SK-N-SH (cell line): ENCODE data around the gene KRTAP5-5. TPM values are rescaled to one million over a fixed set of nuclear protein-coding genes. Genes with fewer than 3 reads are reported as not detected.
A peak's percentile ranks its signal among the peaks of the same experiment; 100 is the strongest.

Source experiments
- CTCF ChIA-PET: fragments of 300-600, 350-600 bp; formaldehyde crosslinking; extraction: SDS; loops from one replicate; lab custom pipeline; 2021; lab: Yijun Ruan, JAX
- POLR2A ChIA-PET: fragments of 350-600 bp; sonication (Branson Sonifier 250); formaldehyde crosslinking; extraction: SDS; loops from one replicate; lab custom pipeline; 2020; ENCODE audit warnings: antibody characterized with exemption, inconsistent platforms; lab: Yijun Ruan, JAX
- DNase-seq: peaks from one replicate; pipeline ENCODE4 v3.0.0; 2012
- H2AFZ ChIP-seq: fragments of 200-600 bp; sonication (generic); 2 replicates; pipeline ENCODE4 v1.8.1; 2016; ENCODE audit warnings: antibody characterized with exemption, mild to moderate bottlenecking, low read depth
- H3F3A ChIP-seq: fragments of 200-600 bp; sonication (generic); replicated peaks from 2 replicates; pipeline ENCODE3; 2016; ENCODE audit warnings: antibody characterized with exemption, mild to moderate bottlenecking; ENCODE audit not compliant: insufficient read depth
- H3K27ac ChIP-seq, 2 experiments: fragments of 200-500 bp in 1 of 2; fragments of 200-600 bp in 1 of 2; sonication (Bioruptor generic) in 1 of 2; sonication (generic), shearing (Covaris generic) in 1 of 2; 2 replicates each; pipeline versions ENCODE4 v1.5.1 to v1.6.1; 2014 to 2016; ENCODE audit warnings: low read depth in 2 of 2, inconsistent platforms in 1 of 2, low read length in 1 of 2, mild to moderate bottlenecking in 1 of 2, mixed read lengths in 1 of 2
- H3K27me3 ChIP-seq: fragments of 200-600 bp; sonication (generic), shearing (Covaris generic); 2 replicates; pipeline ENCODE4 v1.6.1; 2016; ENCODE audit warnings: mixed run types; ENCODE audit not compliant: insufficient read depth
- H3K36me3 ChIP-seq, 2 experiments: fragments of 200-500 bp in 1 of 2; fragments of 200-600 bp in 1 of 2; sonication (Bioruptor generic) in 1 of 2; sonication (generic) in 1 of 2; replicated peaks in 1 of 2; 2 replicates each; pipeline versions ENCODE3 to v1.5.1; 2014 to 2016; ENCODE audit warnings: low read length in 1 of 2, mild to moderate bottlenecking in 1 of 2; ENCODE audit not compliant: insufficient read depth in 2 of 2, control insufficient read depth in 1 of 2
- H3K4me1 ChIP-seq, 2 experiments: fragments of 200-500 bp in 1 of 2; fragments of 200-600 bp in 1 of 2; sonication (Bioruptor generic) in 1 of 2; sonication (generic), shearing (Covaris generic) in 1 of 2; 2 replicates each; pipeline versions ENCODE4 v1.5.1 to v1.6.1; 2014 to 2016; ENCODE audit warnings: low read depth in 1 of 2, low read length in 1 of 2, mixed run types in 1 of 2; ENCODE audit not compliant: insufficient read depth in 2 of 2, control insufficient read depth in 1 of 2
- H3K4me2 ChIP-seq: fragments of 200-600 bp; sonication (generic), shearing (Covaris generic); 2 replicates; pipeline ENCODE4 v1.6.1; 2017; ENCODE audit warnings: mixed run types
- H3K4me3 ChIP-seq, 2 experiments: fragments of 200-500 bp in 1 of 2; fragments of 200-600 bp in 1 of 2; sonication (Bioruptor generic) in 1 of 2; sonication (generic), shearing (Covaris generic) in 1 of 2; 2 replicates each; pipeline versions ENCODE4 v1.5.1 to v1.8.1; 2014 to 2016; ENCODE audit warnings: low read depth in 2 of 2, inconsistent platforms in 1 of 2, low read length in 1 of 2, mild to moderate bottlenecking in 1 of 2, mixed read lengths in 1 of 2, moderate library complexity in 1 of 2
- H3K79me2 ChIP-seq: fragments of 200-600 bp; sonication (generic); 2 replicates; pipeline ENCODE4 v1.8.1; 2017; ENCODE audit warnings: mild to moderate bottlenecking; ENCODE audit not compliant: insufficient read depth
- H3K9ac ChIP-seq: fragments of 200-600 bp; sonication (generic); 2 replicates; pipeline ENCODE4 v1.6.1; 2017; ENCODE audit warnings: mixed run types
- H3K9me2 ChIP-seq: fragments of 200-600 bp; sonication (generic); 2 replicates; pipeline ENCODE4 v1.6.1; 2017; ENCODE audit warnings: mixed run types
- H3K9me3 ChIP-seq: fragments of 200-600 bp; sonication (generic); 2 replicates; pipeline ENCODE4 v1.6.1; 2017; ENCODE audit warnings: mixed run types, mild to moderate bottlenecking, moderate library complexity
- H4K20me1 ChIP-seq: fragments of 200-600 bp; sonication (generic); 2 replicates; pipeline ENCODE4 v1.6.1; 2017; ENCODE audit warnings: mild to moderate bottlenecking, mixed run types; ENCODE audit not compliant: insufficient read depth
- ELF1 ChIP-seq: IDR thresholded peaks from 2 replicates; pipeline ENCODE4 v1.4.0; 2012
- EP300 ChIP-seq, 2 experiments: IDR thresholded peaks; 2 replicates each; pipeline versions ENCODE4 v1.4.0 to v1.6.1; 2012; ENCODE audit warnings: borderline replicate concordance in 1 of 2, low read depth in 1 of 2, low read length in 1 of 2
- EZH2phosphoT487 ChIP-seq: fragments of 200-600 bp; sonication (generic); IDR thresholded peaks from 2 replicates; pipeline ENCODE4 v1.6.1; 2017; ENCODE audit warnings: low read depth, mixed run types, mild to moderate bottlenecking, antibody characterized with exemption, moderate library complexity, borderline replicate concordance
- FOXJ3 ChIP-seq: sonication (generic); formaldehyde crosslinking; IDR thresholded peaks from 2 replicates; pipeline ENCODE4 v1.5.1; 2020; ENCODE audit warnings: mild to moderate bottlenecking, missing genetic modification reagents
- FOXM1 ChIP-seq: IDR thresholded peaks from 2 replicates; pipeline ENCODE4 v1.4.0; 2012; ENCODE audit warnings: low read depth, mild to moderate bottlenecking
- GABPA ChIP-seq: IDR thresholded peaks from 2 replicates; pipeline ENCODE4 v1.4.0; 2012; ENCODE audit warnings: low read depth, mild to moderate bottlenecking
- GATA2 ChIP-seq: sonication (generic); formaldehyde crosslinking; IDR thresholded peaks from 2 replicates; pipeline ENCODE4 v1.5.0; 2020; ENCODE audit warnings: mild to moderate bottlenecking, missing genetic modification reagents
- JUND ChIP-seq: IDR thresholded peaks from 2 replicates; pipeline ENCODE4 v1.4.0; 2012
- MEF2A ChIP-seq: IDR thresholded peaks from 2 replicates; pipeline ENCODE4 v1.4.0; 2012; ENCODE audit warnings: low read depth, borderline replicate concordance
- MXI1 ChIP-seq: IDR thresholded peaks from 2 replicates; pipeline ENCODE4 v1.6.1; 2012; ENCODE audit warnings: mild to moderate bottlenecking, low read depth, low read length, improper control_type of control experiment
- NRF1 ChIP-seq: IDR thresholded peaks from 2 replicates; pipeline ENCODE4 v1.6.1; 2012; ENCODE audit warnings: low read depth, mild to moderate bottlenecking, low read length
- RAD21 ChIP-seq: IDR thresholded peaks from 2 replicates; pipeline ENCODE4 v1.6.1; 2012; ENCODE audit warnings: mild to moderate bottlenecking, low read length
- RCOR1 ChIP-seq: fragments of 150-350 bp; IDR thresholded peaks from 2 replicates; pipeline ENCODE4 v1.6.1; 2017; ENCODE audit warnings: antibody characterized with exemption, low read length
- REST ChIP-seq: IDR thresholded peaks from 2 replicates; pipeline ENCODE4 v1.6.1; 2012; ENCODE audit warnings: mild to moderate bottlenecking, low read depth, low read length, moderate library complexity
- RFX5 ChIP-seq: IDR thresholded peaks from 2 replicates; pipeline ENCODE4 v1.6.1; 2012; ENCODE audit warnings: mild to moderate bottlenecking, improper control_type of control experiment, low read length
- SIN3A ChIP-seq: IDR thresholded peaks from 2 replicates; pipeline ENCODE4 v1.6.1; 2012; ENCODE audit warnings: low read depth, mild to moderate bottlenecking, low read length, moderate library complexity, borderline replicate concordance
- SMC3 ChIP-seq: IDR thresholded peaks from 2 replicates; pipeline ENCODE4 v1.6.1; 2012; ENCODE audit warnings: low read depth, low read length, improper control_type of control experiment
- TAF1 ChIP-seq: IDR thresholded peaks from 2 replicates; pipeline ENCODE4 v1.6.1; 2012; ENCODE audit warnings: low read depth, mild to moderate bottlenecking, low read length, moderate library complexity, borderline replicate concordance
- TCF12 ChIP-seq: IDR thresholded peaks from 2 replicates; pipeline ENCODE4 v1.4.0; 2012
- YY1 ChIP-seq: IDR thresholded peaks from 2 replicates; pipeline ENCODE4 v1.4.0; 2012; ENCODE audit warnings: low read depth, mild to moderate bottlenecking
- WGBS: methylation state at CpG from one replicate; pipeline ENCODE4 v1.1.6; 2017; ENCODE audit warnings: low lambda C conversion rate; 5-methylcytosine and 5-hydroxymethylcytosine counted together
- polyA plus RNA-seq, 3 experiments: library from polyadenylated mRNA; depleted of rRNA; stranded (reverse); fragments of >200 nt; gene quantifications; 2 replicates each; pipeline ENCODE4 v1.2.3, GENCODE V29; 2012
- TF ChIP-seq, protein P1 (sequence below): IDR thresholded peaks from 2 replicates; pipeline ENCODE4; 2012
- TF ChIP-seq, protein P2 (sequence below): IDR thresholded peaks from 2 replicates; pipeline ENCODE4 v1.4.0; 2012; ENCODE audit warnings: low read depth, borderline replicate concordance

KRTAP5-5 gene
- polyA plus RNA-seq, 1 of the 3 experiments (the other 2 are of a cell fraction): not detected

DNA sequence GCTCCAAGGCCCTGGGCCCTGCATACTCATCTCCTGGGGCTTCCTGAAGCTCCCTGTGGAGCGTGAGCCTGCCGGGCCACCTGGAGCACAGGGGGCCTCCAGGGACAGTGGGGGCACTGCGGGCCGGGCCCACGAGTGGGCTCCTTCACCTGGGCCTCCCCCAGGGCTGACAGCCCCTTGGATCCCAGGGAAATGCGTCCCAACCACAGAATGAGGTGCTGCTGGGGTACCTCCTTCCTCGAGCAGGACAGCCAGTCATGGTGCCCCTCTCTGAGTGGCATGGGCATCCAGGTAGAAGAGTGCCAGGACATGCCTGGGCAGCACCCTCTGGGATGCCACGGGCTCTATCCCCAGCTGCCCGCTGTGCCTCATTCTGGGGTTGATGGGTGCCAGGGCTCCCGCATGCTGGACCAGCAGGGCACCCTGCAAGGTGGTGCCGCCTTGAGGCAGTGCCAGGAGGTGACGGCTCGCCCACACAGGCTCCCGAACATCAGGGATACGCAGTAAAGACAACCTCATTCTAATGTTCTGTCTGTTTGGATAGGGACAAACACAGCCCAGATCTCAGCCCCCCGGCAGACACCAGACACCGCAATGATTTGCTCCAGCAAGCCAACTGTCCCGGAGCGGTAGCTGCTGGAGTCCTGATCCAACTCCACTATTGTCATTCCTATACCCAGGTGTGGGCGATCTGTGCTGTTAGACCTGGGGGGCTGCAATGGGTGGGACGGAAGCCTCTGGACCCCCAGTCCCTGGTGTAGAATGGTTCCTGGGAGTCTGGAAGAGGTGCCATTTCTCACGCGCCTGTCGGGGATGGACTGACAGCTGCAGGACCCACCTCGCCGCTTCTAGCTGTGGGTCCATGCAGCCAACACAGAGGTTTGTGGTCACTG, 25.8 kb downstream of the KRTAP5-5 start:
- H3K9ac ChIP-seq: no peak overlapping the region
- no peaks in the 10 kb centered on the region for H3K9me2 ChIP-seq
- H3K36me3 ChIP-seq: no peaks in the 10 kb centered on the region
- H3K4me1 ChIP-seq: peaks cover 0 to 32% of the 10 kb centered on the region in 2 experiments; a peak in 1 of 4 replicates
- no peak overlapping the region for H3K4me3 ChIP-seq
- no peaks in the 10 kb centered on the region for H3F3A ChIP-seq
- no peaks in the 10 kb centered on the region for H3K27me3 ChIP-seq
- H4K20me1 ChIP-seq: no peaks in the 10 kb centered on the region
- H3K79me2 ChIP-seq: no peaks in the 10 kb centered on the region
- no peak overlapping the region for H3K4me2 ChIP-seq
- H2AFZ ChIP-seq: no peak overlapping the region
- peak overlapping the region in 1 of 2 experiments; percentile 14; a peak in 1 of 4 replicates for H3K27ac ChIP-seq
- ChIA-PET POLR2A (interaction anchor here (3.0 kb wide), 1 partner anchor 496 kb away, joined by 11 read pairs; no protein-coding TSS in a partner anchor), CTCF (interaction anchor here (0.6 to 9.9 kb wide), 8 partner anchors 15 to 518 kb away, joined by 3 to 277 read pairs (median 122); partner anchors contain the start of gene SYT8)
- TF ChIP-seq GATA2 (CRISPR knock-in tag) (no peak), SIN3A (no peak), GABPA (no peak), FOXJ3 (CRISPR knock-in tag) (no peak), SMC3 (no peak), ELF1 (no peak), REST (no peak), JUND (no peak)
- TF ChIP-seq, protein P1, sequence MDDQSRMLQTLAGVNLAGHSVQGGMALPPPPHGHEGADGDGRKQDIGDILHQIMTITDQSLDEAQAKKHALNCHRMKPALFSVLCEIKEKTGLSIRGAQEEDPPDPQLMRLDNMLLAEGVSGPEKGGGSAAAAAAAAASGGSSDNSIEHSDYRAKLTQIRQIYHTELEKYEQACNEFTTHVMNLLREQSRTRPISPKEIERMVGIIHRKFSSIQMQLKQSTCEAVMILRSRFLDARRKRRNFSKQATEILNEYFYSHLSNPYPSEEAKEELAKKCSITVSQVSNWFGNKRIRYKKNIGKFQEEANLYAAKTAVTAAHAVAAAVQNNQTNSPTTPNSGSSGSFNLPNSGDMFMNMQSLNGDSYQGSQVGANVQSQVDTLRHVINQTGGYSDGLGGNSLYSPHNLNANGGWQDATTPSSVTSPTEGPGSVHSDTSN: no peak
- WGBS: 89% methylated on average over 10 of the region's 26 CpGs
- peak; percentile 33 for DNase-seq
- H3K9me3 ChIP-seq: no peaks in the 10 kb centered on the region

DNA sequence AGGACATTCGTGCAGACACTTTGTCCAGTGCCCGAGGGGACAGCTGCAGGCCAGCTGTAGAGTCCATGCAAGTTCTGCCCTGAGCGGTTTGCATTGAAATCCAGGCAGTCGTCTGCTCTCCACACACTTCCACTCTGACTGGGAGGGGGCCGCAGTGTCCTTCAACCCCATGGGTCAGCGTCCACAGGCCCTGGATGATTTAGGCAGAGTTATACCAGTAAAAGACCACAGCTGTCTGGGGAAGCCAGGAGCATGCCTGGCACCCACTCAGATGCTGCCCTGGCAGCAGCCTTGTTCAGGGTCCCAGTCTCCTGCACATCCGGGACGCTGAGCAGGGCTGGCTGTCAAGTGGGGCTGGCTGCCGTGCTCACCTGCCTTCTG, 26.5 kb downstream of the KRTAP5-5 start:
- Histone ChIP-seq H3F3A (no peaks in the 10 kb centered on the region), H2AFZ (no peak overlapping the region), H3K79me2 (no peaks in the 10 kb centered on the region), H3K27ac (no peak overlapping the region), H3K9me3 (no peaks in the 10 kb centered on the region), H3K36me3 (no peaks in the 10 kb centered on the region), H3K9ac (no peak overlapping the region), H3K27me3 (no peaks in the 10 kb centered on the region), H3K9me2 (no peaks in the 10 kb centered on the region), H3K4me2 (no peak overlapping the region), H3K4me3 (no peak overlapping the region), H4K20me1 (no peaks in the 10 kb centered on the region), H3K4me1 (peaks cover 0 to 32% of the 10 kb centered on the region in 2 experiments; a peak in 1 of 4 replicates)
- 52% methylated on average over 6 of the region's 9 CpGs for WGBS
- CTCF ChIA-PET: interaction anchor here (1.4 to 9.9 kb wide), 6 partner anchors 15 to 497 kb away, joined by 3 to 277 read pairs (median 180); partner anchors contain the start of gene SYT8
- no peak for DNase-seq
- POLR2A ChIA-PET: no interaction called here
- no peak for TF ChIP-seq EP300 (IDR thresholded peaks at IDR 0.05; ENCODE audit: borderline replicate concordance in 1 of 2, low read depth in 1 of 2, low read length in 1 of 2)
- no peak for TF ChIP-seq NRF1
- TF ChIP-seq, protein P2, sequence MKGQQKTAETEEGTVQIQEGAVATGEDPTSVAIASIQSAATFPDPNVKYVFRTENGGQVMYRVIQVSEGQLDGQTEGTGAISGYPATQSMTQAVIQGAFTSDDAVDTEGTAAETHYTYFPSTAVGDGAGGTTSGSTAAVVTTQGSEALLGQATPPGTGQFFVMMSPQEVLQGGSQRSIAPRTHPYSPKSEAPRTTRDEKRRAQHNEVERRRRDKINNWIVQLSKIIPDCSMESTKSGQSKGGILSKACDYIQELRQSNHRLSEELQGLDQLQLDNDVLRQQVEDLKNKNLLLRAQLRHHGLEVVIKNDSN: no peak
- no peak for TF ChIP-seq MEF2A
- no peak for TF ChIP-seq JUND
- TF ChIP-seq MXI1: no peak
- TF ChIP-seq TCF12: no peak
- TF ChIP-seq ELF1: no peak
- no peak for TF ChIP-seq TAF1
- TF ChIP-seq EZH2phosphoT487: no peak
- TF ChIP-seq RCOR1: no peak
- TF ChIP-seq GABPA: no peak
- no peak for TF ChIP-seq FOXM1
- TF ChIP-seq YY1: no peak
- TF ChIP-seq SIN3A: no peak
- TF ChIP-seq RFX5: no peak
- TF ChIP-seq RAD21: no peak
- no peak for TF ChIP-seq FOXJ3 (CRISPR knock-in tag)
